CD4-positive, alpha-beta T cell treated with Interleukin-1 beta for 1 hour (primary cell): ENCODE results near the gene MYBPC2.
A peak's percentile ranks its signal among the peaks of the same experiment; 100 is the strongest.
"Not testable (repeated sequence)": the region's sequence is repeated elsewhere in the genome, so short reads cannot be mapped to it uniquely, and the experiment has no call there.

Source experiments
- DNase-seq, 2 donors: peaks; one replicate each; pipeline ENCODE4 v3.0.0-alpha.2; 2020 to 2022

The MYBPC2 gene

GRCh38 chr19:50428772-50429463, 3.8 kb upstream of the MYBPC2 start:
- no peak for DNase-seq

GRCh38 chr19:50430888-50431342, 1.8 kb upstream of the MYBPC2 start:
- DNase-seq, result peak in 1 of 2 donors; percentile 67

GRCh38 chr19:50431343-50432220, 1.1 kb upstream of the MYBPC2 start:
- DNase-seq, result peak; percentile 87 to 91

DNA sequence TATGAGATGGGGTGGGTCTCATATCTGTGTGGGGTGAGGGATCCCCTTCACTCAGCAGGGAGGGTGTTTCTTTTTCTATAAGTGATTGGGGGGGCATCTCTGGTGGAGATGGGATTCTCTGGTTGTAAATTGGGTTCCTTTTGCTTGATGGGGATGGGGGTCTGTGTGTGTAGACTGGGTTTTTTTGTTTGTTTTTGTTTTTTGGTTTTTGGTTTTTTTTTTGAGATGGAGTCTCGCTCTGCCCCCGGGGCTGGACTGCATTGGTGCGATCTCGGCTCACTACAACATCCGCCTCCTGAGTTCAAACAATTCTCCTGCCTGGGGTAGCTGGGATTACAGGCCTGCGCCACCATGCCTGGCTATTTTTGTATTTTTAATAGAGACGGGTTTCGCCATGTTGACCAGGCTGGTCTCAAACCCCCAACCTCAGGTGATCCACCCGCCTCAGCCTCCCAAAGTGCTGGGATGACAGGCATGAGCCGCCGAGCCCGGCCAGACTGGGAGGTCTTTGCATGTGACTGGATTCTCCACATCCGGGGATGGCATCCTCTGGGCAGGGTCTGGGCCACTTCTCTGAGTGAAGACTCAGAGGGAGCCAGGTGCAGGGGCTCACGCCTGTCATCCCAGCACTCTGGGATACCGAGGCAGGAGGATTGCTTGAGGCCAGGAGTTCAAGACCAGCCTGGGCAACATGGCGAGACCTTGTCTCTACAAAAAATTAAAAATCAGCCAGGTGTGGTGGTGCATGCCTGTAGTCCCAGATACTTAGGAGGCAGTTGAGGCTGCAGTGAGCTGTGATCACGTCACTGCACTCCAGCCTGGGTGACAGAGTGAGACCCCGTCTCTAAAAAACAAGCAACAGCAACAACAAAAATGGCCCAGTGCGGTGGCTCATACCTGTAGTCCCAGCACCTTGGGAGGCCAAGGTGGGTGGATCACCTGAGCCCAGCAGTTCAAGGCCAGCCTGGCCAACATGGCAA, 799 bp downstream of the MYBPC2 start:
- no peak for DNase-seq

- peak in 1 of 2 donors; percentile 44 for DNase-seq
These were observed 1.8 kb downstream of the MYBPC2 start for GRCh38 chr19:50434525-50434924.

DNA sequence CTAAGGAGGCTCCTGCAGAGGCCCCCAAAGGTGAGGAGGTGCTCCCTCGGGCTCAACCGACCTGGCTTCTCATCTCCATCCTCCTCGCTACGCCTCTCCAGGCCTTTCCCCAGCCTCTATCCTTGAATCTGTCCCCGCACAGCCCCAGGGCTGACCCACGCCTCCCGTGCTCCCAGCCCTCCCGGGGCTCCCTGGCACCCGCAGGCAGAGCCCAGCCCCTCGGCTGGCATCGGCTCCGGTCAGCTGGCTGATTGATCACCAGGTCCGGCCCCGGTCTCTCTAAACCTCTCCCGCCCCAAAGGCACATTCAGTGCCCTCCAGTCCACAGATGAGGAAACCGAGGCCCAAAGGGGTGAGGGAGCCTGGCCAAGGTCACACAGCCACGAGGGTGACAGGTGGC, 2.5 kb downstream of the MYBPC2 start:
- DNase-seq, result no peak

GRCh38 chr19:50435627-50436026, 2.9 kb downstream of the MYBPC2 start:
- no peak for DNase-seq

DNA sequence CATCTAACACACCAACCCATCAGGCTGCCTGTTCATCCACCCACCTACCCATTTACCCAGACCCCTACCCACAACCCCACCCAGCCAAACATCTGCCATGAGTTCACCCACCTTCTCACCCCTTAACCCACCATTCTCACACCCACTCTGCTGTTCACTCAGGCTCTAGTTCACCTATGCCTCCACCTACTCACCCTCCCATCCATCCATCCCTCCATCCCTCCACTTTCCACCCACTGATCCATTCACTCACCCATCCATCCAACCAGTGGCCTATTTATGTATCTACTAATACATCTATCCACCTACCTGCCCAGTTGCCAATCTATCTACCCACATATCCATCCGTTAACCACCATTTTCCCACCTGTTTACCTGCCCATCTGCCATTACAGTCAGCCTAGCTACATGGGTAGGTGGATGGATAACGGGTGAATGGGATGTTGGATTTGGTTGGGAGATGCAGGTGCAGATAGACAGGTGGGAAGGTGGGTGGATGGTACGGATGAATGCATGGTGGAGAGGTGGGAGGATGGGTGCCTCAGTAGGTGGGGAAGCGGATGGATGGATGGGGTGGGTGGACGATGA, 5.3 kb downstream of the MYBPC2 start:
- no peak for DNase-seq

DNA sequence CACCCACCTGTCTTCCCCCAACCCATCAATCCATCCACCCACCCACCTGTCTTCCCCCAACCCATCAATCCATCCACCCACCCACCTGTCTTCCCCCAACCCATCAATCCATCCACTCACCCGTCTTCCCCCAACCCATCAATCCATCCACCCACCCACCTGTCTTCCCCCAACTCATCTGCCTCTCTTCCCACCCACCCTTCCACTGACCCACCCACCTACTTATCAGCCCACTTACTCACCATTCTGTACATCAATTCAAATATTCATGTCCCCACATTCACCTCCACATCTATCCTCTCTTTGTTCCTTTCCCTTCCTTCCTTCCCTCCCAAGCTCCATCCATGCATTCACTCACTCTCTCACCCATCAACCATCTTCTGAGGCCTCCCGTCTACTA, 6.4 kb downstream of the MYBPC2 start:
- DNase-seq, result not testable (repeated sequence)

- no peak for DNase-seq
These were observed 11.4 kb downstream of the MYBPC2 start for GRCh38 chr19:50444059-50444458.

GRCh38 chr19:50447053-50447452, 14.4 kb downstream of the MYBPC2 start:
- no peak for DNase-seq

DNA sequence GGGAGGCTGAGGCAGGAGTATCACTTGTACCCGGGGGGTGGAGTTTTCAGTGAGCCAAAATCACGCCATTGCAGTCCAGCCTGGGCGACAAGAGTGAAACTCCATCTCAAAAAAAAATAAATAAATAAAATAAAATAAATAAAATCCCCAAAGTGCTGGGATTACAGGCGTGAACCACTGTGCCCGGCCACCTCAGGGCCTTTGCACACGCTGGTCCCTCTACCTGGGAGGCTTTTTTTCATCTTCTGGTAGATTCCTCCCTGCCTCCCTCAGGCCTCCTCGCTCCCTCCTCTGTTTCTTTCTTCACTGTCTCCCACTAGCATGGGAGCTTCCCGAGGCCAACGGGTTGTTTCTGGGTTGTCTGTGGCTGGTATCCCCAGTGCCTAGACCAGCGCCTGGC, 15.1 kb downstream of the MYBPC2 start:
- no peak for DNase-seq

DNA sequence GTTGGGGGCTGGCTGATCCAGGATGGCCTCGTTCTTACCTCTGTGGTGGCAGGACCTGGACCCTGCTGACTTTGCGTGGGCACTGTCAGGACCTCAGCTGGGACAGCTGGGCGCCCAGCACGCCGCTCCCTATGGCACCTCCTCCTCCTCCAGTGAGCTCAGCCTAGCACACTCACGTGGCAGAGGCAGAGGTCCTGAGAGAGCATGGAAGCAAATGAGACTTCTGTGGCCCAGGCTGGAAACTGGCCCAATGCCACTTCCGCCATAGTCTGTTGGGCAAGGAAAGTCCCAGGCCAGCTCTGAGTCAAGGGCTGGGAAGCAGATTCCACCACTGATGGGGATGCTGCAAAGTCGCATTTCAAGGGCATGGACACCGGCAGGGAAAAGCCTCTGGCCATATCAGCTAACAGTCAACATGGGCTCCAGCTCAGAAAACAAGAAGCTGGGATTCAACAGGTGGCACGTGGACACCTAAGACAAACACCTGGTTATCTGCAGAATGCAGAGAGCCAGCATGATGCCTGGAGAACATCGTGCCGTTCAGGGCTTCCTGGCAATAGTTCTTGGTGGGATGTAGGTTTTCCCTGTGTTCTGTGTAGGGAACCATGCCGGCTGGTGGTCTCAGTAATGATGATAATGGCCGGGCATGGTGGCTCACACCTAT, 16.7 kb downstream of the MYBPC2 start:
- no peak for DNase-seq

GRCh38 chr19:50450369-50451222, 17.9 kb downstream of the MYBPC2 start:
- no peak for DNase-seq

DNA sequence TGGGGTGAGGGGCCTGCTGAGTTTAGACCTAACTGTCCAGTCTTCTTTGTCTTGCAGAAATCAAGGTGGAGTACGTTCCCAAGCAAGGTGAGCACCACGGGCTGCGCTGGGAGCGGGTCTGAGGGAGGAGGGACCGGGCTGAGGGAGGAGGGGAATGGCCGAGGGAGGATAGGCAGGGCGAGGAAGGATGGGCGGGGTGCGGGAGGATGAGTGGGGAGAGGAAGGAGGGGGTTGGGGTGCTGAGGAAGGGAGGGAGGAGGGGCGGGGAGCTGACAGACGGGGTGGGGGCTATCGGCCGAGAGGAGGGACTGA, 18.5 kb downstream of the MYBPC2 start:
- no peak for DNase-seq

- DNase-seq, result no peak
These were observed 20.6 kb downstream of the MYBPC2 start for GRCh38 chr19:50453243-50453642.

DNA sequence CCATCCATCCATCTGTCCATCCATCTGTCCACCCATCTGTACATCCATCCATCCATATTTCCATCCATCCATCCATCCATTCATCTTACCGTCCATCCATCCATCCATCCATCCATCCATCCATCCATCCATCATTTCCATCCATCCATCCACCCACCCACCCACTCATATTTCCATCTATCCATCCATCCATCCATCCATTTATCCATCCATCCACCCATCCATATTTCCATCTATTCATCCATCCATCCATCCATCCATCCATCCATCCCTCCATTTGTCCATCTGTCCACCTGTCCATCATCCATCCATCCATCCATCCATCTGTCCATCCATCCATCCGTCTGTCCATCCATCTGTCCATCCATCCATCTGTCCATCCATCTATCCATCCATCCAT, 23.3 kb downstream of the MYBPC2 start:
- DNase-seq, result no peak

- no peak for DNase-seq
These were observed 24.6 kb downstream of the MYBPC2 start for GRCh38 chr19:50457300-50457699.

- DNase-seq, result no peak
These were observed 25.8 kb downstream of the MYBPC2 start for GRCh38 chr19:50458396-50459066.

- DNase-seq, result no peak
These were observed 26.4 kb downstream of the MYBPC2 start for GRCh38 chr19:50459067-50459456.

- no peak for DNase-seq
These were observed 26.9 kb downstream of the MYBPC2 start for GRCh38 chr19:50459638-50460037.
